B cell (primary cell): Measurements from ENCODE around the gene LPO. TPM values are rescaled to one million over a fixed set of nuclear protein-coding genes. Genes with fewer than 3 reads are reported as not detected.

Source experiments
- ATAC-seq: fragments of 200-7000 bp; cut with Tn5 transposase; one replicate; pipeline ENCODE4 v1.10.0; 2021; ENCODE audit warnings: low read depth, mild to moderate bottlenecking, moderate number of reproducible peaks, moderate library complexity
- CTCF ChIA-PET: fragments of 350-600 bp; sonication (Branson Sonifier 250); formaldehyde crosslinking; loops from one replicate; lab custom pipeline; 2021; ENCODE audit warnings: antibody characterized with exemption, inconsistent platforms; lab: Charles Lee
- POLR2A ChIA-PET: fragments of 350-600 bp; sonication (Branson Sonifier 250); formaldehyde crosslinking; loops from one replicate; lab custom pipeline; 2021; ENCODE audit warnings: antibody characterized with exemption; lab: Charles Lee
- DNase-seq: peaks from one replicate; pipeline ENCODE4 v3.0.0; 2013
- H2AFZ ChIP-seq: 2 replicates; pipeline ENCODE4 v1.6.1; 2012; ENCODE audit warnings: mild to moderate bottlenecking, low read depth, low read length; ENCODE audit not compliant: insufficient read depth, poor library complexity, severe bottlenecking
- H3K27ac ChIP-seq, 2 donors: 1 replicate in 1 of 2; 2 replicates in 1 of 2; pipeline ENCODE4 v1.5.1; 2012 to 2013; ENCODE audit warnings: low read length in 2 of 2, mild to moderate bottlenecking in 2 of 2, moderate library complexity in 1 of 2
- H3K27me3 ChIP-seq, 4 experiments: fragments of 200-600 bp in 1 of 4; sonication (generic) in 1 of 4; replicated peaks in 1 of 4; 1 replicate in 2 of 4; 2 replicates in 2 of 4; pipeline versions ENCODE4 v1.6.1 to v1.7.0; 2013 to 2016; ENCODE audit warnings: low read length in 3 of 4, mild to moderate bottlenecking in 2 of 4, mixed read lengths in 1 of 4, moderate library complexity in 1 of 4; ENCODE audit not compliant: insufficient read depth in 4 of 4, control insufficient read depth in 3 of 4; ENCODE audit errors: control extremely low read depth in 1 of 4
- H3K36me3 ChIP-seq, 2 experiments: replicated peaks in 1 of 2; 1 replicate in 1 of 2; 2 replicates in 1 of 2; pipeline versions ENCODE4 v1.6.1 to v1.7.1; 2013; ENCODE audit warnings: low read length in 1 of 2; ENCODE audit not compliant: insufficient read depth in 2 of 2, control insufficient read depth in 1 of 2; ENCODE audit errors: control extremely low read depth in 1 of 2, extremely low read depth in 1 of 2
- H3K4me1 ChIP-seq, 2 donors: fragments of 200-600 bp in 1 of 2; sonication (generic) in 1 of 2; 1 replicate in 1 of 2; 2 replicates in 1 of 2; pipeline versions ENCODE4 v1.5.1 to v1.6.1; 2013 to 2017; ENCODE audit warnings: low read length in 2 of 2; ENCODE audit not compliant: control insufficient read depth in 2 of 2, insufficient read depth in 2 of 2
- H3K4me2 ChIP-seq: replicated peaks from 2 replicates; pipeline ENCODE3; 2012; ENCODE audit warnings: mild to moderate bottlenecking, low read depth, low read length; ENCODE audit not compliant: poor library complexity, severe bottlenecking
- H3K4me3 ChIP-seq, 5 experiments: fragments of 200-600 bp in 1 of 5; sonication (generic) in 1 of 5; 1 replicate in 3 of 5; 2 replicates in 2 of 5; pipeline versions ENCODE4 v1.5.1 to v1.7.0; 2011 to 2016; ENCODE audit warnings: low read length in 4 of 5, mild to moderate bottlenecking in 4 of 5, low read depth in 2 of 5, control low read depth in 1 of 5, moderate library complexity in 1 of 5; ENCODE audit not compliant: insufficient read depth in 1 of 5; ENCODE audit errors: control extremely low read depth in 1 of 5, extremely low read depth in 1 of 5
- H3K79me2 ChIP-seq: fragments of 200-600 bp; sonication (generic); one replicate; pipeline ENCODE4 v1.6.0; 2016; ENCODE audit warnings: low read length; ENCODE audit not compliant: control insufficient read depth, insufficient read depth
- H3K9ac ChIP-seq: fragments of 200-600 bp; sonication (generic); 2 replicates; pipeline ENCODE4 v1.6.1; 2017; ENCODE audit warnings: mild to moderate bottlenecking, low read length, moderate library complexity
- H3K9me3 ChIP-seq, 3 donors: one replicate each; pipeline versions ENCODE4 v1.6.1 to v1.7.1; 2013; ENCODE audit warnings: low read length in 2 of 3; ENCODE audit not compliant: control insufficient read depth in 2 of 3, insufficient read depth in 1 of 3; ENCODE audit errors: control extremely low read depth in 1 of 3
- H4K20me1 ChIP-seq: 2 replicates; pipeline ENCODE4 v1.6.0; 2012; ENCODE audit warnings: mild to moderate bottlenecking, low read length; ENCODE audit not compliant: insufficient read depth, control insufficient read depth, poor library complexity, severe bottlenecking
- H3K27ac Mint-ChIP-seq: one replicate; pipeline ENCODE4 v1.8.0; 2021; ENCODE audit warnings: mixed read lengths
- H3K27me3 Mint-ChIP-seq: one replicate; pipeline ENCODE4 v1.8.0; 2021; ENCODE audit warnings: mixed read lengths
- H3K4me1 Mint-ChIP-seq: one replicate; pipeline ENCODE4 v1.8.0; 2021; ENCODE audit warnings: mixed read lengths
- H3K4me3 Mint-ChIP-seq: one replicate; pipeline ENCODE4 v1.8.0; 2021; ENCODE audit warnings: mixed read lengths
- H3K9me3 Mint-ChIP-seq: one replicate; pipeline ENCODE4 v1.8.0; 2022; ENCODE audit warnings: mixed read lengths; ENCODE audit not compliant: insufficient read depth
- CTCF ChIP-seq: fragments of 200-600 bp; IDR thresholded peaks from one replicate; pipeline ENCODE4 v1.8.0; 2022; ENCODE audit warnings: antibody characterized with exemption, mild to moderate bottlenecking
- EZH2 ChIP-seq: IDR thresholded peaks from 2 replicates; pipeline ENCODE4 v1.6.1; 2012; ENCODE audit warnings: borderline replicate concordance, low read depth, mild to moderate bottlenecking, moderate library complexity, low read length; ENCODE audit not compliant: insufficient read depth, poor library complexity, severe bottlenecking
- WGBS: methylation state at CpG from one replicate; pipeline ENCODE4 v1.1.5; 2013; ENCODE audit warnings: missing lambda C conversion rate; ENCODE audit not compliant: insufficient coverage; 5-methylcytosine and 5-hydroxymethylcytosine counted together
- intact Hi-C: fragments of 100-400 bp; cut with micrococcal nuclease; formaldehyde crosslinking; loops from one replicate; pipeline ENCODE4 v1.10.0; 2022
- polyA plus RNA-seq: library from polyadenylated mRNA; depleted of rRNA; stranded (reverse); fragments of >200 nt; gene quantifications from 2 replicates; pipeline ENCODE4 v1.2.3, GENCODE V29; 2012
- total RNA-seq, 2 donors: library from RNA; stranded (reverse); fragments of 120-200 nt in 1 of 2; gene quantifications; 1 replicate in 1 of 2; 2 replicates in 1 of 2; pipeline versions ENCODE4 v1.2.3 to v1.2.4, GENCODE V29; 2013 to 2022

Gene LPO
- total and polyA plus RNA-seq, 2 donors (not counting 1 experiment from before 2014, with no cell fraction given), result not detected

- POLR2A ChIA-PET, result no interaction called here
- no peak overlapping the region for H3K4me3 ChIP-seq
- DNase-seq, result peak; percentile 7
- ATAC-seq, result no peak
- peaks cover 2% of the 10 kb centered on the region for H3K4me1 Mint-ChIP-seq
- no peak overlapping the region for H3K27ac ChIP-seq
- TF ChIP-seq CTCF (no peak), EZH2 (no peak)
- H3K9me3 ChIP-seq, result no peaks in the 10 kb centered on the region
- H3K4me2 ChIP-seq, result no peak overlapping the region
- no peak overlapping the region for H2AFZ ChIP-seq
- H3K9me3 Mint-ChIP-seq, result no peaks in the 10 kb centered on the region
- no peak overlapping the region for H3K4me3 Mint-ChIP-seq
- peaks cover under 1 to 1% of the 10 kb centered on the region in 2 donors for H3K4me1 ChIP-seq
- intact Hi-C loops, result no loop called here
- 97% methylated on average over 21 of the region's 23 CpGs for WGBS
- H3K9ac ChIP-seq, result no peak overlapping the region
- H3K27me3 ChIP-seq, result no peaks in the 10 kb centered on the region
- H3K36me3 ChIP-seq, result no peaks in the 10 kb centered on the region
- H4K20me1 ChIP-seq, result no peaks in the 10 kb centered on the region
- CTCF ChIA-PET, result interaction anchor here (0.8 to 17.9 kb wide), 4 partner anchors 8 to 45 kb away, joined by 3 to 587 read pairs (median 31); partner anchors contain the start of gene SUPT4H1
- no peaks in the 10 kb centered on the region for H3K79me2 ChIP-seq
- no peak overlapping the region for H3K27ac Mint-ChIP-seq
- H3K27me3 Mint-ChIP-seq, result no peaks in the 10 kb centered on the region
Measured at GRCh38 chr17:58312021-58312630, 73.7 kb downstream of the LPO start.

GRCh38 chr17:58312829-58313228, 74.4 kb downstream of the LPO start:
- H3K27ac Mint-ChIP-seq, result no peak overlapping the region
- H3K36me3 ChIP-seq, result no peaks in the 10 kb centered on the region
- no peaks in the 10 kb centered on the region for H3K27me3 ChIP-seq

More at GRCh38 chr17:58312829-58313228, 74.4 kb downstream of the LPO start:
- Histone ChIP-seq H2AFZ (no peak overlapping the region), H3K4me3 (no peak overlapping the region), H3K4me2 (no peak overlapping the region), H3K27ac (no peak overlapping the region), H3K9me3 (no peaks in the 10 kb centered on the region), H3K9ac (no peak overlapping the region), H4K20me1 (no peaks in the 10 kb centered on the region), H3K4me1 (peaks cover 8% of the 10 kb centered on the region in 2 donors), H3K79me2 (peaks cover 4% of the 10 kb centered on the region)
- Mint-ChIP-seq H3K4me3 (no peak overlapping the region), H3K27me3 (no peaks in the 10 kb centered on the region), H3K4me1 (peaks cover 9% of the 10 kb centered on the region), H3K9me3 (no peaks in the 10 kb centered on the region)
- TF ChIP-seq CTCF, result no peak
- no peak for TF ChIP-seq EZH2
- DNase-seq, result peak; percentile 8
- CTCF ChIA-PET, result interaction anchor here (0.7 to 17.9 kb wide), 5 partner anchors 9 to 160 kb away, joined by 3 to 587 read pairs (median 4); no protein-coding TSS in a partner anchor
- POLR2A ChIA-PET, result no interaction called here
- intact Hi-C loops, result no loop called here
- no CpG with 5 or more reads among the region's 1 CpG for WGBS
- ATAC-seq, result no peak
